ENCODE measurements around the gene PPM1D.
"Not testable (repeated sequence)": the region's sequence is repeated elsewhere in the genome, so short reads cannot be mapped to it uniquely, and the experiment has no call there.

Gene PPM1D

GRCh38 chr17:60586288-60586974 is 13.6 kb upstream of the PPM1D start:
- Histone ChIP-seq H4K20me1 (ENCODE audit: low read depth, low read length) (no peaks in the 10 kb centered on the region), H3K27ac (ENCODE audit: low read depth, low read length) (no peak overlapping the region), H3K4me2 (ENCODE audit: low read depth, low read length, poor library complexity, severe bottlenecking) (no peak overlapping the region), H3K4me3 (ENCODE audit: insufficient read depth, low read length, poor library complexity, severe bottlenecking) (no peak overlapping the region), H3F3A (ENCODE audit: insufficient read depth) (no peaks in the 10 kb centered on the region), H3K27me3 (ENCODE audit: low read length) (no peaks in the 10 kb centered on the region), H3K79me2 (ENCODE audit: insufficient read depth, low read length) (no peaks in the 10 kb centered on the region), H3K9ac (ENCODE audit: low read length) (no peak overlapping the region), H3K9me2 (replicated peaks; ENCODE audit: insufficient read depth, low read length) (no peaks in the 10 kb centered on the region), H3K36me3 (ENCODE audit: low read length) (no peaks in the 10 kb centered on the region), H2AFZ (ENCODE audit: low read depth, low read length, severe bottlenecking) (no peak overlapping the region), H3K9me3 (ENCODE audit: insufficient read depth, low read length) (no peaks in the 10 kb centered on the region)
- no peak for TF ChIP-seq EZH2phosphoT487 (conservative IDR thresholded peaks at IDR 0.05; ENCODE audit: low read length)
- no peak for TF ChIP-seq CTCF (IDR thresholded peaks at IDR 0.05; ENCODE audit: insufficient read depth, low read length, poor library complexity, severe bottlenecking)

DNA sequence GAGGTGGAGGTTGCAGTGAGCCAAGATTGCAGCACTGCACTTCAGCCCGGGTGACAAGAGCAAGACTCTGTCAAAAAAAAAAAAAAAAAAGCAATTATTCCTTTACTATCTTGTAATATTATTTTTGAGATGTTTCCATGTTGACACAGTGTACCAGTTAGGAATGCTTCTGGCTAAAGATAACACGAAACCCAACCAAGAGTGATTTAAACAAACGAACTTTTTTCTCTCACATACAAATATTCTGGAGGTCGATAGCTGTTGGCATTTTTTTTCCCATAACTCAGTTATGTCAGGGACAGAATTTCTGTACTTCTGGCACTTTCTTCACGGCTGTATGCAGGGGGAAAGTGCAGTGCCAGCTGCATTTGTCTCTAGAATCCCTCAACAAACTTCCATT is 9.9 kb upstream of the PPM1D start:
- no peaks in the 10 kb centered on the region for H3K27me3 ChIP-seq (ENCODE audit: low read length)
- no peak for TF ChIP-seq EZH2phosphoT487 (conservative IDR thresholded peaks at IDR 0.05; ENCODE audit: low read length)
- TF ChIP-seq CTCF (IDR thresholded peaks at IDR 0.05; ENCODE audit: insufficient read depth, low read length, poor library complexity, severe bottlenecking): no peak
- no peaks in the 10 kb centered on the region for H3K79me2 ChIP-seq (ENCODE audit: insufficient read depth, low read length)
- no peak overlapping the region for H2AFZ ChIP-seq (ENCODE audit: low read depth, low read length, severe bottlenecking)
- no peaks in the 10 kb centered on the region for H3K9me3 ChIP-seq (ENCODE audit: insufficient read depth, low read length)
- H3F3A ChIP-seq (ENCODE audit: insufficient read depth): no peaks in the 10 kb centered on the region
- no peak overlapping the region for H3K4me2 ChIP-seq (ENCODE audit: low read depth, low read length, poor library complexity, severe bottlenecking)
- no peaks in the 10 kb centered on the region for H3K36me3 ChIP-seq (ENCODE audit: low read length)
- no peaks in the 10 kb centered on the region for H4K20me1 ChIP-seq (ENCODE audit: low read depth, low read length)
- no peaks in the 10 kb centered on the region for H3K9me2 ChIP-seq (replicated peaks; ENCODE audit: insufficient read depth, low read length)
- no peak overlapping the region for H3K4me3 ChIP-seq (ENCODE audit: insufficient read depth, low read length, poor library complexity, severe bottlenecking)
- no peak overlapping the region for H3K9ac ChIP-seq (ENCODE audit: low read length)
- H3K27ac ChIP-seq (ENCODE audit: low read depth, low read length): no peak overlapping the region

DNA sequence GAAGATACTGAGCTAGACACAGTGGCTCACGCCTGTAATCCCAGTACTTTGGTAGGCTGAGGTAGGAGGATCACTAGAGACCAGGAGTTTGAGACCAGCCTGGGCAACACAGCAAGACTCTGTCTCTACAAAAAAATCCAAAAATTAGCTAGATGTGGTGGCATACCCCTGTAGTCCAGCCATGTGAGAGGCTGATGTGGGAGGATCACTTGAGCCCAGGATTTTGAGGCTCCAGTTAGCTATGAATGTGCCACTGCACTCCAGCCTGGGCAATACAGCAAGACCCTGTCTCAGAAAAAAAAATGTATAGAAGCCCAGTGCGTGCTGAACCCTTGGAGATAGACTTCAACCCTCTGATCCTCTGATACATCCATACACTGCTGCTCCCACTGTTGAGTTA is 7.2 kb upstream of the PPM1D start:
- H3K79me2 ChIP-seq (ENCODE audit: insufficient read depth, low read length): no peaks in the 10 kb centered on the region
- no peak overlapping the region for H3K4me2 ChIP-seq (ENCODE audit: low read depth, low read length, poor library complexity, severe bottlenecking)
- no peaks in the 10 kb centered on the region for H3K36me3 ChIP-seq (ENCODE audit: low read length)
- TF ChIP-seq CTCF (IDR thresholded peaks at IDR 0.05; ENCODE audit: insufficient read depth, low read length, poor library complexity, severe bottlenecking): no peak
- no peak for TF ChIP-seq EZH2phosphoT487 (conservative IDR thresholded peaks at IDR 0.05; ENCODE audit: low read length)
- H3K9ac ChIP-seq (ENCODE audit: low read length): no peak overlapping the region
- H3K27me3 ChIP-seq (ENCODE audit: low read length): no peaks in the 10 kb centered on the region
- no peaks in the 10 kb centered on the region for H3K9me3 ChIP-seq (ENCODE audit: insufficient read depth, low read length)
- H3K27ac ChIP-seq (ENCODE audit: low read depth, low read length): no peak overlapping the region
- H3K9me2 ChIP-seq (replicated peaks; ENCODE audit: insufficient read depth, low read length): no peaks in the 10 kb centered on the region
- no peak overlapping the region for H2AFZ ChIP-seq (ENCODE audit: low read depth, low read length, severe bottlenecking)
- no peak overlapping the region for H3K4me3 ChIP-seq (ENCODE audit: insufficient read depth, low read length, poor library complexity, severe bottlenecking)
- no peaks in the 10 kb centered on the region for H4K20me1 ChIP-seq (ENCODE audit: low read depth, low read length)
- H3F3A ChIP-seq (ENCODE audit: insufficient read depth): no peaks in the 10 kb centered on the region

DNA sequence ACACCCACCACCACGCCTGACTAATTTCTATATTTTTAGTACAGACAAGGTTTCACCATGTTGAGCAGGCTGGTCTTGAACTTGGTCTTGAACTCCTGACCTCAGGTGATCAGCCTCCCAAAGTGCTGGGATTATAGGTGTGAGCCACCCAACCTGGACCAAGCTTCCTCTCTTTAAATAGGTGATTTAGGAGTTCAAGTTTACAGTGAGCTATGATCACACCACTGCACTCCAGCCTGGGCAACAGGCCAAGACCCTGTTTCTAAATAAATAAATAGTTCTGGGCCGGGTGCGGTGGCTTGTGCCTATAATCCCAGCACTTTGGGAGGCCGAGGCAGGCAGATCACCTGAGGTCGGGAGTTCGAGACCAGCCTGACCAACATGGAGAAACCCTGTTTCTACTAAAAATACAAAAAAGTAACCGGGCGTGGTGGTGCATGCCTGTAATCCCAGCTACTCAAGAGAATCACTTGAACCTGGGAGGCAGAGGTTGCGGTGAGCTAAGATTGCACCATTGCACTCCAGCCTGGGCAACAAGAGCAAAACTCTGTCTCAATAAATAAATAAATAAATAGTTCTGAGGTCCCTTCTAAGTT is 6.5 kb upstream of the PPM1D start:
- H2AFZ ChIP-seq (ENCODE audit: low read depth, low read length, severe bottlenecking); H3K4me2 ChIP-seq (ENCODE audit: low read depth, low read length, poor library complexity, severe bottlenecking); H4K20me1 ChIP-seq (ENCODE audit: low read depth, low read length); H3F3A ChIP-seq (ENCODE audit: insufficient read depth); H3K79me2 ChIP-seq (ENCODE audit: insufficient read depth, low read length); H3K9ac ChIP-seq (ENCODE audit: low read length); H3K9me2 ChIP-seq (replicated peaks; ENCODE audit: insufficient read depth, low read length); H3K9me3 ChIP-seq (ENCODE audit: insufficient read depth, low read length); H3K27me3 ChIP-seq (ENCODE audit: low read length); H3K4me3 ChIP-seq (ENCODE audit: insufficient read depth, low read length, poor library complexity, severe bottlenecking); H3K27ac ChIP-seq (ENCODE audit: low read depth, low read length); H3K36me3 ChIP-seq (ENCODE audit: low read length): not testable (repeated sequence)

- not testable (repeated sequence) for H4K20me1 ChIP-seq (ENCODE audit: low read depth, low read length); H3F3A ChIP-seq (ENCODE audit: insufficient read depth); H3K9me3 ChIP-seq (ENCODE audit: insufficient read depth, low read length); H3K27me3 ChIP-seq (ENCODE audit: low read length); H3K4me3 ChIP-seq (ENCODE audit: insufficient read depth, low read length, poor library complexity, severe bottlenecking); H3K9ac ChIP-seq (ENCODE audit: low read length); H3K27ac ChIP-seq (ENCODE audit: low read depth, low read length); H3K9me2 ChIP-seq (replicated peaks; ENCODE audit: insufficient read depth, low read length); H3K79me2 ChIP-seq (ENCODE audit: insufficient read depth, low read length); H2AFZ ChIP-seq (ENCODE audit: low read depth, low read length, severe bottlenecking); H3K36me3 ChIP-seq (ENCODE audit: low read length); H3K4me2 ChIP-seq (ENCODE audit: low read depth, low read length, poor library complexity, severe bottlenecking)
Measured at GRCh38 chr17:60594170-60594569, 5.8 kb upstream of the PPM1D start.
